ENCODE data around the gene ANKRD22. TPM values are rescaled to one million over a fixed set of nuclear protein-coding genes. Genes with fewer than 3 reads are reported as not detected.

Gene ANKRD22
- total RNA-seq, 1 experiment from 2014 or later, result not detected

- DNase-seq (ENCODE audit: low read depth, low spot score), result no peak
- in situ Hi-C loops (cut with HindIII; ENCODE audit: low pct_unique_long_range_greater_than_20kb, low sequenced_read_pairs), result no loop called here
Measured at GRCh38 chr10:88881320-88881719, 29.7 kb upstream of the ANKRD22 start.

- in situ Hi-C loops (cut with HindIII; ENCODE audit: low pct_unique_long_range_greater_than_20kb, low sequenced_read_pairs), result no loop called here
- DNase-seq (ENCODE audit: low read depth, low spot score), result peak; percentile 71
Measured at GRCh38 chr10:88880282-88881076, 28.8 kb upstream of the ANKRD22 start.

GRCh38 chr10:88879534-88880281 is 28.1 kb upstream of the ANKRD22 start, which contains the start of gene STAMBPL1:
Gene STAMBPL1, plus strand, starts transcription at chr10:88880245. Its CDS starts 21,464 bp downstream, at chr10:88901709.
- DNase-seq (ENCODE audit: low read depth, low spot score), result no peak
- in situ Hi-C loops (cut with HindIII; ENCODE audit: low pct_unique_long_range_greater_than_20kb, low sequenced_read_pairs), result no loop called here

DNA sequence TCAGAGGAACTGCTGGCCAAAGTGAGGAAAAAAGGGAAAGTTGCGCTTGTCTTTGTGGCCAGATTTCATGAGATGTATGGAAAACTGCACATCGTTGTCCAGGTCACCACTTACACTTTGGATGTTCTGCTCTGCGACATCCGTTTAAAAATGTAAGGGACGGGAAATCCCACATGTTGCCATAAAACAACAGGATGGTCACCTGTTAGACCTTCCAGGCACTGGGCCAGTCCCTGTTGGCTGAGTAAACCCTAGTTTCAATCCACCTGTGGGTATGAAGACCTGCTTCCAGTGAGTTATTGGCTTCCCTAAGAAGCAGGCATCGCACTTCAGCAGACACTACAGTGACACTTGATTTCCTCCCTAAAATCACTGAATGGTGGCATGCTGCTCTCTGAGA is 25.7 kb upstream of the ANKRD22 start:
- in situ Hi-C loops (cut with HindIII; ENCODE audit: low pct_unique_long_range_greater_than_20kb, low sequenced_read_pairs), result no loop called here
- no peak for DNase-seq (ENCODE audit: low read depth, low spot score)

DNA sequence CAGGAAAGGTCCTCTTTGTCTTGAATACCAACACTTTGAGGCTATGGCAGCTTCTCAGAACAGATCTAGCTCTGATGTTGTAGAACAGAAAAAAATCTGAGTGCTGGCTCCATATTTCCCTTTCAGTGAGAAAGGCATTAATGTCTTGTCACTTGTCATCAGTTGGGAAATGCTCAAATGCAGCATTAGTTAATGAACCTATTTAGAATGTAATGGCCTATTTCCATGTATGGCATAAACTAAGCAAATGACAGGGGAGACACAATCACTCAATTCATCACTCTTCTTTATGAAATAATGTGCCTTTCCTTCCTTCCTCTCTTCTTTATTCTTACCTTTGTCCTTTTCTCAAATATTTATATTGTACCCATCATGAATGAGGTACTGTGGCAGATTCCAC is 23.4 kb upstream of the ANKRD22 start:
- in situ Hi-C loops (cut with HindIII; ENCODE audit: low pct_unique_long_range_greater_than_20kb, low sequenced_read_pairs), result no loop called here
- no peak for DNase-seq (ENCODE audit: low read depth, low spot score)

DNA sequence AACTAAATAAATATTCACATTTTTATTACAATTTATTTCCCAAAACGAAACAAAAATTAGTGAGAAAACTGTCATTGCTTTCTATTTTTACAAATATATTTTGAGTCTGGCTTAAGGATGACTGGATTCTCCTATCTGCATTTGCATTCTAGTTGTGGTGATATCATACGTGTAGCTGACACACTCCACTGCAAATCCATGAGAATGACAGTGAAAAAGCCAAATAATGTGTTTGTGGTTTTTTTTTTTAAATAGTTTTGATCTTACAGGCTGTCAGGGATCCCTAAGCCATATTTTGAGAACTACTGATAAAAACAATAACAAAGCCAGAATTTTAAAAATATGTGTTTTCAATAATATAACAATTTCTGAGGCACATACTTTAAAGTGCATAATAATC is 22.6 kb upstream of the ANKRD22 start:
- in situ Hi-C loops (cut with HindIII; ENCODE audit: low pct_unique_long_range_greater_than_20kb, low sequenced_read_pairs), result no loop called here
- no peak for DNase-seq (ENCODE audit: low read depth, low spot score)

DNA sequence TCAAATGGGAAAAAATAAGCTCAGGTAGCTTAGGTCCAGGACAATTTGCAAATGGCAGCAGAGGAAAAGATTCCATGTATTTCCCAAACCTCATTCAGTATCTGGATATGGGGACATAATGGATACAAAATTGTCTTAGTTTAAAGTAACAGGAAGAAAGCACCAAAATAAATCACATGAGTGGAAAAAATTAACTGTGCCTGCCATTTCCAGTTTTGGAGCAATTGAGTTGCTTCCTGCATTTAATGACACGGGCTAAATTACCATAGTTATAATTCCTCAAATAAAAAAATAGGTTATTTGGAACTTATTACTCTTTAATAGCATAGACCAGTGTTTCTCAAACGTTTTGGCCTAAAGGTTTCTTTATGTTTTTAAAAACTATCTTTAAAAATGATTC is 22.1 kb upstream of the ANKRD22 start:
- no peak for DNase-seq (ENCODE audit: low read depth, low spot score)
- in situ Hi-C loops (cut with HindIII; ENCODE audit: low pct_unique_long_range_greater_than_20kb, low sequenced_read_pairs), result no loop called here

DNA sequence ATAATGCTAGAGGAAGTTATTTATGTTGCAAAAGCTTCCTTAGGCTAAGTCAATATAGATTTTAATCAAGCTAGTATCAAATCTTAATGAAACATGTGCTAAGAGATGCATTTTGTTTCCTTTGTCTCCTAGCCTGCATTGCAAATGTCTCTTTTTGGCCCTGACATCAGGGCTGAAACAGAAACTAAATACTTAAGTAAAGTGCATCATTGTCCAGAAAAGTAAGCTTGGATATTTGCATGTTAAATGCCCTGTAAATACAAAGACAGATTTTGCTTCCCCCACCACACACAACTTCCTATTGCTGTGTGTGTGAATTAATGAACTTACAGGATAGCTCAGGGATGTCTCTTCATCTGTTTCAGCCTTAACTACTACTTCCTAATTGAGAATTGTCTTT is 18.4 kb upstream of the ANKRD22 start:
- DNase-seq (ENCODE audit: low read depth, low spot score), result no peak
- in situ Hi-C loops (cut with HindIII; ENCODE audit: low pct_unique_long_range_greater_than_20kb, low sequenced_read_pairs), result no loop called here

- DNase-seq (ENCODE audit: low read depth, low spot score), result no peak
- in situ Hi-C loops (cut with HindIII; ENCODE audit: low pct_unique_long_range_greater_than_20kb, low sequenced_read_pairs), result no loop called here
Measured at GRCh38 chr10:88866454-88866853, 14.8 kb upstream of the ANKRD22 start.

DNA sequence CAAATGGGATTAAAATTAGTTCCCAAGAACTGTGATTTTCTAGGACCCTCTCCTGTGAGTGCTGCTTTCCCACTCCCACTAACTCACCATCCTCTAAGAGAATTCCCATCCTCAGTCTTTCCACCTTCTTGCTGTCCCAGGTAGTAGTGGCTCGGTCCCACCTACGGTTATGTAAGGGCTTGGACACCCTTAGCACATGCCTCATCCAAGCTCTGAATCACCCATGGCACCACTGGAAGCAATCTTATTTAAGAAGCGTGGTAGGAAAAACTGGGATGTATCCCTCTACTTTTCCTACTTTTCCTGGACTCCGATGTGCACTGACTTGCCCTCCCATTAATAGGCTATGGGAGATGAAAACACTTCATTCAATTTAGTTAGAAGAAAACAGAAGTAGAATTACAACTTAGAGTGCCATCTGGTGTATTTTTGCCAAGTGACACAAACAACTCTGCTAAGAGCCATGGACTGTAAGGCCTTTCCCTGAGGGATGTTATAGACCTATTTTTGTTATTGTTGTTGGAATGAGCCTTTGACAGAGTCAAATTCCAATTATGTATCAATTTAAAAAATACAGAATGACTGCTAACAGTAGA is 13.7 kb upstream of the ANKRD22 start:
- peak; percentile 26 for DNase-seq (ENCODE audit: low read depth, low spot score)
- in situ Hi-C loops (cut with HindIII; ENCODE audit: low pct_unique_long_range_greater_than_20kb, low sequenced_read_pairs), result no loop called here

DNA sequence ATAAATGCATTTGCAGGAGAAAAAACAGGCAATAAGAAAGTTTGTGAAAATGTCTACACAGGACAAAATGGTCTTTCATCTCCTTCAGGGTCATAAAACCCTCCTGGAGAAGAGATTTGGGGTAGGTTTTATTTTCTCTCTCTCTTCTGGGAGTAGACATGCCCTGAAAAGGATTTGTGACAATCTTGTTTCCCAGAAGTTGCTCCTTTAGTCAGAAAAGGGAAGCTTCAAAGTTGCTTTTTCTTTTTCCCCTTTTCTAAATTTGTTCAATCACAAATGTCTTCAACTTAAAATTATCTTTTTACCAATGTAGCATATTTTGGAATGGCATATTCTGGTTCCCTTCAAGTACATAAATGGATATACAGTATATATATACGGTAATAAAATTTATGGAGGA is 9.4 kb upstream of the ANKRD22 start:
- in situ Hi-C loops (cut with HindIII; ENCODE audit: low pct_unique_long_range_greater_than_20kb, low sequenced_read_pairs), result no loop called here
- no peak for DNase-seq (ENCODE audit: low read depth, low spot score)

- in situ Hi-C loops (cut with HindIII; ENCODE audit: low pct_unique_long_range_greater_than_20kb, low sequenced_read_pairs), result no loop called here
- no peak for DNase-seq (ENCODE audit: low read depth, low spot score)
Measured at GRCh38 chr10:88858491-88858890, 6.8 kb upstream of the ANKRD22 start.

- in situ Hi-C loops (cut with HindIII; ENCODE audit: low pct_unique_long_range_greater_than_20kb, low sequenced_read_pairs), result no loop called here
Measured at GRCh38 chr10:88857831-88858230, 6.2 kb upstream of the ANKRD22 start.

DNA sequence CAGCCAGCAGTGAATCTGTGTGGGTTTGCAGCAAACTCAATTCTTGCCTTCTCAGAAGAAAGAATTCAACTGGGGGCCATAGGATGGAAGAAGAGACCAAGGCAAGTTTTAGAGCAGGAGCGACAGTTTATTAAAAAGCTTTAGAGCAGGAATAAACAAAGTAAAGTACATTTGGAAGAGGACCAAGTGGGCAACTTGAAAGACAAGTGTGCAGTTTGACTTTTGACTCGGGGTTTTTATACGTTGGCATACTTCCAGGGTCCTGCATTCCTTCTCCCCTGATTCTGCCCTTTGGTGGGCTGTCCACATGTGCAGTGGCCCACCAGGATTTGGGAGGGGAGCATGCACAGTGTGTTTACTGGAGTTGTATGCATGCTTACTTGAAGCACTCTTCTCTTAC is 3.0 kb upstream of the ANKRD22 start:
- no peak for DNase-seq (ENCODE audit: low read depth, low spot score)
- in situ Hi-C loops (cut with HindIII; ENCODE audit: low pct_unique_long_range_greater_than_20kb, low sequenced_read_pairs), result no loop called here

More at GRCh38 chr10:88857831-88858230, 6.2 kb upstream of the ANKRD22 start:
- no peak for DNase-seq (ENCODE audit: low read depth, low spot score)

DNA sequence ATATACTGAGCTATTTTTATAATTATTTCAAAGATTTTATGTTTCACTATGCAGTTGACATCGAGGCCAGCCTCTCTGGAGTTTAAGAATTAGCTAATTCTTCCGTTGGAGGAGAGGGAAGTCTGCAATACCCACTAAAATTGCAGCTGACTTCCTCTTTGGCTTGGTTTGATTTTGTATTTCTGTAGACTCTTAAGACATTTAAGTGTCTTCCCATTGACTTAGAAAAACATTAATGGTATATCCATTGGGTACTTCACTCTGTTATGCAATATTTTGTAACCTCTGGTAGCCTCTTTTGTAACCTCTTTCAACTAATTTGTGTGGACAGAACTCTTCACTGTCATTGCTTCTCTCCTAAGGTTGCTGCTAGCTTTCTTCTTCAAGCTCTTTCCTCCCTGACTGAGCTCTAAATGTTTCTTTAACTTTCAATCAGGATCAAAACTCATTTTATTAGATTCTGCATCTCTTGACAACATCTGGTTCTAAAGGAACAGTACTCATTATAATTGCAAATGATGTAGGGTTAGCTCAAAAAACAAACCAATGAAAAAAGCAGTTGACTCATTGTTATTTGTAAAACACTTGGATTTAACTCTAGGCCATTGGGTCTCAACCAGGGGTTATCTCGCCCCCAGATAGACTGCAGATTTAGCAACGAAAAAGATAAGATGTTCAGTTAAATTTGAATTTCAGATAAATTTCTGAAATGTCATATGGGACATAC is 1.7 kb upstream of the ANKRD22 start:
- DNase-seq (ENCODE audit: low read depth, low spot score), result no peak
- in situ Hi-C loops (cut with HindIII; ENCODE audit: low pct_unique_long_range_greater_than_20kb, low sequenced_read_pairs), result no loop called here

DNA sequence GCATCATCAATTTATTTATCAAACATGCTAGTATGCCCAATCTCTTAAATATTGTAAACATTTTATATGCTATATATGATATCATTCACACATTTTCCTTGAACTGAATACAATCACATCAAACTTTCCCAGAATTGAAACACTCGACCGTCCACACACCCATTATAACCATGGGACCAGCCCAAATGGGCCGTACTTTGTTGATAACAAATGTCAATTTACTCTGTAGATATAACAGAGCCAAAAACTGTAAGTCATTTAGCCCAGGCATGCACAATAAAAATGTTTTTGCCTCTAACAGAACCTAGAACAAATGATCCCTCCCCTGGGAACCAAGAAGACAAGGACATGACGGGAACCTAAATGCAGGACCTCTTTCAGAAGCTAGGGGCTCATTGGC is 683 bp upstream of the ANKRD22 start:
- DNase-seq (ENCODE audit: low read depth, low spot score), result no peak
- in situ Hi-C loops (cut with HindIII; ENCODE audit: low pct_unique_long_range_greater_than_20kb, low sequenced_read_pairs), result no loop called here

- in situ Hi-C loops (cut with HindIII; ENCODE audit: low pct_unique_long_range_greater_than_20kb, low sequenced_read_pairs), result no loop called here
- no peak for DNase-seq (ENCODE audit: low read depth, low spot score)
Measured at GRCh38 chr10:88850712-88851111, 932 bp downstream of the ANKRD22 start.

DNA sequence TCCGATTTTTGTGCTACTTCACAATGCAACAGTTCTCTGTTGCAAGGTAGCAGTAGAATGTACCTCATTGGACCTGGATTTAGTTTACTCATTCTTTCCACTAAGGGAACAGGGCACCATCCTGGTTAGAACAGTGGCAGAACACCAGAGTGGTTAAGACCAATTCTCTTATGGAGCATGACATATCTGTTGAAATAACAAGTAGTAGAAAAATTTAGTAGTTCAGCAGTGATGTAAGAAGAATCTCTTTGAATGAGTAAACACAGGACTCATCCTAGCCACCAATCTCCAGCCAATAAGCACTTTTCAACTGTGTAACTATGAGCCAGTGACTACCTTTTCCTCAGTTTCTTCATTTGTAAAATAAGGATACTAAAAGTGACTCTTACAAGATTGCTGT is 2.4 kb downstream of the ANKRD22 start:
- in situ Hi-C loops (cut with HindIII; ENCODE audit: low pct_unique_long_range_greater_than_20kb, low sequenced_read_pairs), result no loop called here
- DNase-seq (ENCODE audit: low read depth, low spot score), result no peak
